ENCODE data around the gene SPACDR. TPM values are rescaled to one million over a fixed set of nuclear protein-coding genes. Genes with fewer than 3 reads are reported as not detected.
"Not testable (repeated sequence)": the region's sequence is repeated elsewhere in the genome, so short reads cannot be mapped to it uniquely, and the experiment has no call there.

Gene SPACDR
- total RNA-seq, 1 experiment from 2014 or later: not detected

- DNase-seq; H3K27ac Mint-ChIP-seq; H3K9me3 Mint-ChIP-seq; H3K4ac ChIP-seq (ENCODE audit: low read depth, low read length); H3K9me3 ChIP-seq (ENCODE audit: control insufficient read depth, low read depth, low read length); H4K8ac ChIP-seq (replicated peaks; ENCODE audit: insufficient read length, low read depth, low read length); H3K23ac ChIP-seq (ENCODE audit: insufficient read length, low read depth, low read length); H2AK5ac ChIP-seq (ENCODE audit: insufficient read length, low read length); H3K14ac ChIP-seq (ENCODE audit: insufficient read depth, low read length); H2BK15ac ChIP-seq (ENCODE audit: low read depth, low read length); H4K20me1 ChIP-seq (ENCODE audit: control insufficient read depth, insufficient read depth, insufficient read length); H3K27me3 Mint-ChIP-seq (ENCODE audit: low read depth); H3K9ac ChIP-seq (ENCODE audit: extremely low read depth, insufficient read length, low read length); H3K18ac ChIP-seq (ENCODE audit: insufficient read length, low read depth, low read length); H2BK5ac ChIP-seq (ENCODE audit: insufficient read length, low read length); H2BK120ac ChIP-seq (ENCODE audit: low read depth, low read length, poor library complexity, severe bottlenecking); H2BK12ac ChIP-seq (ENCODE audit: insufficient read length, low read depth, low read length); H4K5ac ChIP-seq (ENCODE audit: insufficient read length, low read depth, low read length); H3K56ac ChIP-seq (ENCODE audit: insufficient read length, low read depth, low read length); H3K79me2 ChIP-seq (ENCODE audit: insufficient read depth, low read length); H3K36me3 Mint-ChIP-seq (ENCODE audit: insufficient read depth in 1 of 3, low read depth in 3 of 3); H4K91ac ChIP-seq (ENCODE audit: insufficient read length, low read depth, low read length); H3K4me1 ChIP-seq (ENCODE audit: insufficient read depth, low read length); H3K4me3 Mint-ChIP-seq; H3K27ac ChIP-seq (ENCODE audit: insufficient read length, low read depth, low read length); H3K4me1 Mint-ChIP-seq; H2BK20ac ChIP-seq (ENCODE audit: low read depth, low read length, poor library complexity, severe bottlenecking); H3K79me1 ChIP-seq (ENCODE audit: insufficient read depth, low read depth, low read length, poor library complexity, severe bottlenecking); H3K23me2 ChIP-seq (ENCODE audit: insufficient read length, low read depth, low read length, poor library complexity, severe bottlenecking); H2AFZ ChIP-seq (ENCODE audit: low read length); H3K4me2 ChIP-seq (ENCODE audit: insufficient read depth, insufficient read length, low read length); H3T11ph ChIP-seq (ENCODE audit: low read length); H3K27me3 ChIP-seq (ENCODE audit: insufficient read depth, low read length): not testable (repeated sequence)
- no CpG with 5 or more reads among the region's 2 CpGs for WGBS (ENCODE audit: extremely low coverage, insufficient read length, low lambda C conversion rate)
Observed at GRCh38 chr7:100500743-100501142, 36.7 kb upstream of the SPACDR start.

Data from H9 (cell line).